Activated CD8-positive, alpha-beta memory T cell treated with anti-CD3 and anti-CD28 coated beads for 4 hours (primary cell): Measurements from ENCODE around the gene UBE2E1.
"Not testable (repeated sequence)": the region's sequence is repeated elsewhere in the genome, so short reads cannot be mapped to it uniquely, and the experiment has no call there.

Source experiments
- DNase-seq, 2 donors: peaks; one replicate each; pipeline ENCODE4 v3.0.0-alpha.2; 2020; ENCODE audit warnings: low read depth in 2 of 2

Gene UBE2E1

DNA sequence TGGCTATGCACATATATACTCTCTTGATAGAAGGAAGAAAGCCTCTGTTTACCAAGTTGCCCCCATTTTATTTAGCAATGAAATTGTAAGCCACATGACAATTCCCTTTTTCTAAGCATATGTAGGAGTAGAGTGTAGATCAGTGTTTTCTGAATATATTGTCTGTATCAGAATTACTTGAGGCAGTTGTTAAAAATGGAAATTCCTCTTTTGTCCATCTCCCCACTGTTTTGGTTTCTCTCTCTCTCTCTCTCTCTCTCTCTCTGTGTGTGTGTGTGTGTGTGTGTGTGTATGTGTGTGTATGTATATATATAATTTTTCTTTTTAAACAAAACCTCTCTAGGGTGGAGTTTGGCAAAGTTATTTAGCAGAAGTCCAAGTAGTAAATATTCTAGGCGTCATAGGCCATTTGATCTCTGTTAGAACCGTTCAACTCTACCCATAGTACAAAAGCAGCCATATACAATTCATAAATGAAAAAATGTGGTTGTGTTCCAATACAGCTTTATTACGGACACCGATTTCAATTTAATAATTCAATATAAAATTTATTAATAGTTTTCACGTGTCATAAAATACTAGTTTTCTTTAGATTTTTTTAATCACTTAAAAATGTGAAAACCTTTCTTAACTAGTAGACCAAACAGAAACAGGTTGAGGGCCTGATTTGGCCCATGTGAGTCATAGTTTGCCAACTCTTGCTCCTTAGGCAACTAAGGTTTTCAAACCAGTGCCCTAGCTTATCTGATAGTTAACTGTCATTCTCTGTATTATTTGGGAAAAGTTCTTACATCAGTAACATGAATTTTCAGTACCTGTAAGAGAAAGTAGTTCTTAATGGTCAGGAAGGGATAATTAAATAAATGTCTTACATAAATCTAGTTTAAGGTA is 39.8 kb downstream of the UBE2E1 start:
- DNase-seq: no peak

DNA sequence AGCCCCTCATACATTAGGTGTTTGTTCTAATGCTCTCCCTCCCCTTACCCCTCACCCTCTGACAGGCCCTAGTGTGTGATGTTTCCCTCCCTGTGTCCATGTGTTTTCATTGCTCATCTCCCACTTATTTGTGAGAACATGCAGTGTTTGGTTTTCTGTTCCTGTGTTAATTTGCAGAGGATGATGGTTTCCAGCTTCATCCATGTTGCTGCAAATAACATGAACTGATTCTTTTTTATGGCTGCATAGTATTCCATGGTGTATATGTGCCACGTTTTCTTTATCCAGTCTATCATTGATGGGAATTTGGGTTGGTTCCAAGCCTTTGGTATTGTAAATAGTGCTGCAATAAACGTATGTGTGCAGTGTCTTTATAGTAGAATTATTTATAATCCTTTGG is 43.7 kb downstream of the UBE2E1 start:
- DNase-seq: not testable (repeated sequence)

DNA sequence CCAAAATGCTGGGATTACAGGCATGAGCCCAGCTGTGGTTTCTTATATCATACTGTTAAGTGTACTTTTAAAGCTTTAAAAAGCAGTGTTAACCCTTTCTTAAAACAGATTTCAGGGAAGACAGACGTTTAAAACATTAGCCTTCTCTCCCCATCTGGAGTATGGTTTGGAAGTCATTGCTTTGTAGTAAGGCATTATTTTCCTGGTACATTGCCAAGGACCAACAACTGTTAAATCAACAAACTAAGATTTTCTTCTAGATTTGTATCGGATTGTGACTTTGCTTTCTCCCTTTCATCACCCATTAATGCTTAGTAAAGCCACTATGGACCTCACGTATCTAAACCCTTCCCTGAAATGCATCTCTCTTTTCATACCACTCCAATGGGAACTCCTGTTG is 50.5 kb downstream of the UBE2E1 start:
- no peak for DNase-seq

DNA sequence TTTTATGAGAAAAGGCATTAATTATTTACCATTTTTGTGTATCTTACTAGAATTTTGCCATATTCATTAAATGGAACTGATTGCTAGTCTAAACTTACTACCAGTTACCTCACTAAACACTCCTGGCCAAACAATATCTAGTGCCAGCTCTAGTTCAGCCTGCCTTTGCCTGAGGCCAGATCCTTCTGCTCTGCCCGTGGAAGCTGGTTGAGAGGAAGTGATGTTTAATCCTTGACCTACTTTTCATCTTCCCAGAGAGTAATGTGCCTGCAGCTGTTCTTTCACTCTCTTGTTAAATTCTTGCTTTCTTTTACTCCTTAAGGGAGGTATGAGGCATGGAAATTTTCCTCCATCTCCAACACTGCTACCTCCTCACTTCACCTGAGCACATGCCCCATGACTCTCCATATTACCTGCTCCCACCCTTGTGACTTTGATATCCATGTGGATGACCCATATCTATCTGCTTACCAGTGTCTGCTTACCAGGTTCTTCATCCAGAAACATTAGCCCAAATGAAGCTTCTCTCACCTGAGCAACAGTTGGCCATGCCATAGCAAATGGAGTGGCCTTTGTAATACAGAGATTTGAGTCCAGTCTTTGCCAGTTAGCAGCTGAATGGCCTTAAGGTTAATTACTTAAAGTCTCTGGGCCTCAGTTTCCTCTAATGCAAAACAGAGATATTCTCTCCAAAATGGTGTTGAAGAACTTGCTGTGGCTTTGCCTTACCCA is 53.4 kb downstream of the UBE2E1 start:
- no peak for DNase-seq

DNA sequence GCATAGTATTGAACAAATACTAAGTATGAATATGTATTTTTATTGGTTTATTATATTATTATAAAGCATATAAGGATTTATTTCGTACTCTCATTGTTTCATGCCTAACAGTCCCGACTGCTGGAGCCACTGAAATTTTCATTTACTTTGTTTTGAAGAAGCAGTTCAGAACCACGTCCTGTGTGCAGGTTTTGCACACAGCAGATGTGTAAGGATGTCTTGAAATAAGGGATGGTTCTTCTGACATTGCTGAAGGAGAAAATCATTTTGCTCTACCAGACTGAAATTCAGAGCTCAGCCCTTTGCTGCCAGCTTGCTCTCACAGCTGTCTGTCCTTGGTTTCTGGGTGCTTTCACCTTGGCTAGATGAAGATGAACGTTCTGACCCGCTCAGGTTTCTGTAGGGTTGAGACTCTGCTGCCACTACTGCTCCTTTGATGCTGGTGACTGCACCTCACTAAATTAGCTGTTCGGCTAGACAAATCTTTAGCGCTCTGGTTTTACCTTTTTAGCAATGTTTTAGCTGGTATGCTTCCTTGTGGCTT is 54.2 kb downstream of the UBE2E1 start:
- DNase-seq: no peak

DNA sequence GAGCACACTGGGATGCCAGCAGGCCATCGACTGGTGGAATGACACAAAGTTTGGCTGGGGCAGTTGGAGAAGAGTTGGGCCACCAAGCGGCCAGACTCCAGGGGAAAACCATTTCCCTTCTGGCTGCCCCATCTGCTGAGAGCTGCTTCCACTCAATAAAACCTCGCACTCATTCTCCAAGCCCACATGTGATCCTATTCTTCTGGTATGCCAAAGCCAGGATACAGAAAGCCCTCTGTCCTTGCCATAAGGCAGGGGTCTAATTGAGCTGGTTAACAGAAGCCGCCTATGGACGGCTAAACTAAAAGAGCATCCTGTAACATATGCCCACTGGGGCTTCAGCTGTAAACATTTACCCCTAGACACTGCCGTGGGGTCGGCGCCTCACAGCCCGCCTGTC is 55.9 kb downstream of the UBE2E1 start:
- DNase-seq: no peak

DNA sequence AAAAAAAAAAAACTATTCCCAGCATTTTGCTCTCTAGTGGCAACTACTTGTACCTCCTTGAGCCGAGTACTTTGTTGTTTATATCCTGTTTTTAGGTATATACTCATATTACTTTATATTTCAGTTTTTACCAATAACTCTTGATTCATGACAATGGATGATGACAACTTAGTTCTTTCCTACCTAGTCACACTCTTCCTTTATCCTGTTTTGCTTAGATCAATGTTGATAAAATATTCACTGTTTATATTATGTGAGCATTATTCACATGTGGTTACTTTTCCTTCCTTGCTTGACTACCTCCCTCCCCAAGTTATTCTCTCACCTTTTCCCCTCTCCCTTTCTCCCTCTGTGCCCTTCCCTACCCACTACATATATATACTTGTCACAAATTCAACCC is 57.3 kb downstream of the UBE2E1 start:
- no peak for DNase-seq

DNA sequence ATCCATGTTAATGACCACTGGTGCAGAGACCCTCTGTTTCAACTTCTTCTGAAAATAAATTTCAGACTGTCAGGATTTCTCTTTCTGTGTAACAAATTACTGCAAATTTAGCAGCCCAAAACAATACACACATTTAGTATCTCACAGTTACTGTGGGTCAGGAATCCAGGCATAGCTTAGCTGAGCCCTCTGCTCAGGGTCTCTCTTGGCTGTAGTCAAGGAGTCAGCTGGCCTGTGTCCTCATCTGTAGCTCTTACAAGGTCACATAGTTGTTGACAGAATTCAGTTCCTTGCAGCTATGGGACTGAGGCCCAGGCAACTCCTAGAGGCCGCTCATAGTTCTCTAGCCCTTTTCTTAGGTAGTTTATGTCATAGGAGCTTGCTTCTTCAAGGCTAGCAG is 59.2 kb downstream of the UBE2E1 start:
- no peak for DNase-seq

DNA sequence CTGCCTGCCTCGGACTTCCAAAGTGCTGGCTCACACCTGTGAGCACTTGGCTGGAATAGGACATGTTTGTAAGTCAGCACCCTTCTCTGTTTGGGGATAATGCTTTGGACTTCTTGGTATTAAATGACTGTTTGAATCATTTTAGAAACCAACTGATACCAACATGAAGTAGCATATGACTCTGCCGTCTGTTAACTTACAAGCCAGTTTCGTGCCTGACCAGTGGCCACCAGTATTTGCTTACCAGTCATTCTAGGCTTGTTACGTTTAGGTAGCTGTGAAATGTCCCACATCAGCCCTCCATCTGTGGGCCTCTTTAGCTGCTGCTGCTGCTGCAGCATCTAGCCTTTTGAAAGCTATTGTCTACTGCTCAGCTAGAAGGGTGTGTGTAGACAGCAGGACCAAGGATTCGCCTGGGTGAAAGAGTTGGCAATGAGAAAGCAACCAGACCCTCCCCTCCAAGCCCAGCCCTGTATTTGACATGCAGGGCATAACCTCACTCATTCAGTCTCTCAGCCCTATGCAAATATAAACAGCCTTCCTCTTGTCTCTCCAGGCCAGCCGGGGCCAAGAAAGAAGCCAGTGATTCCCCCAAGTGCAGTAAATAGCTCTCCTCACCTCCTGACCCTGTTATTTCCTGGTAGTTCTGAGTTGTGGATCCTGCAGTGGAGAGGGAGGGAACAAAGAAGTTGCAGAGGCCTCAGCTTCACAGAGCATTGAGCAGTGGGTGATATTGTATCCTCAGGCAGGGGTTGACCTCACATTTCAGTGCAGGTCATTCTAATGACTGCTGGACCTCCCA is 60.0 kb downstream of the UBE2E1 start:
- no peak for DNase-seq

DNA sequence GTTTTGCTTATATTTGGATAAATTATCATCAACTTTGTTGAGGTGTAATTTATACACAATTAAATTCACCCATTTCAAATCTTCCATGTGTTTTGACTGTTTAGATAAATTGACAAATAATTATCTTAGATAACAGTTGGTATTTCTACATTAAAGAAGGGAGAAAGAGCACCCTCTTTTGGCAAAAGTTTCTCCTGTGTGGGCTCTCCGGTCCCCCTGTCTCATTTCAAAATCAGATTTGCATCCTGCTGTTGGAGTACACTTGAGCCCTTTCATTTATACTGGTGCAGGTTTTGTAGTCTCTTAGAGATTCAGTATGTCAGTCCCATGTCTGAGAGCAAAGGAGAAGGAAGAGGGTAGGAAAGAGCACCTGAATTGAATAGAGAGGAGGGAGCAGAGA is 61.6 kb downstream of the UBE2E1 start:
- no peak for DNase-seq

DNA sequence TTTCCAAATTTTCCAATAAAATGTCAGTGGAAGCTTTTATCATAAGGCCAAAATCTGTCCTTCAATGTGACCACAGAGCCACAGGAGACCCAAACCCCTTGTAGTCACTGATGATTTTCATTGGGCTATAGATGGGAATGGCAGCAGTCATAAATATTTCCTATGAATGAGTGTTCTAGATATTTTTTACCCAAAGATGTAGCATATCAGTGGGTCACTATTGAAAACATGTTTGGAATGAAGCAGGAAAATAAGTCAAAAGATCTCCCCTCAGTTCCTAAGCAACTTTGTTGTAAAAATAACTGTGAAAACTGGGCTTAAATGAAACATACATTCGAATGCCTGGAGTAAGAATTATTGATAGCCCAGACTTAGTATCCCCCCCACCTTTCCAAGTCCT is 62.1 kb downstream of the UBE2E1 start:
- DNase-seq: no peak

DNA sequence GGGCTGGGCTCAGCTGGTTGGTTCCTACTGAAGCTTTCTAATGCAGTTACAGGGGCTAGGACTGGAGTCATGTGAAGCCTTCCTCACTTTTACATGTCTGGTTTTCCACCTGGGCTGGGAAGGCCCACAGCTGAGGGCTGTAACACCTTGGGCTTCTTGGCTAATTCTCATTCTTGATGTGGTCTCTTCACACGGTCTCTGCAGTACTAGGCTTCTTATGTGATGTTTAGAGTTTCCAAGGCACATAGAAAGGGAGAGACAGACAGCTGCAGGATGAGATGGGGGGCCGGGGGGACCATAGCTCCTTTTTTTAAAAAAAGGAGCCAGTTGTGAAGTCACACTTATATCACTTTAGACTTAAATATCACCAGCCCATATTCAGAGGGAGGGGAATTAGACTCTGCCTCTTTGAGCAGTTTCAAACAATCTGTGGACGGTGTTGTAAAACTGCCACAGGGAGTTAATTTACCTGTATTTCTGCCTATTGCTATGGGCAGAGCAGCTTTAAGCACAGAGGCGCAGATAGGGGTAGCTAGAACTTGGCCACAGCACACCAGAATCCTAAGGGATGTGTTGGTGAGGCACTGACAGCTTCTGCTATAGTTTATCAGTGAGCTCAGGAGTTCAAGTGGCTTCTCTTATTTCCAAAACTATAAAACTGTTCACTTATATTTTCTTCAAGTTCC is 64.4 kb downstream of the UBE2E1 start:
- DNase-seq: no peak

DNA sequence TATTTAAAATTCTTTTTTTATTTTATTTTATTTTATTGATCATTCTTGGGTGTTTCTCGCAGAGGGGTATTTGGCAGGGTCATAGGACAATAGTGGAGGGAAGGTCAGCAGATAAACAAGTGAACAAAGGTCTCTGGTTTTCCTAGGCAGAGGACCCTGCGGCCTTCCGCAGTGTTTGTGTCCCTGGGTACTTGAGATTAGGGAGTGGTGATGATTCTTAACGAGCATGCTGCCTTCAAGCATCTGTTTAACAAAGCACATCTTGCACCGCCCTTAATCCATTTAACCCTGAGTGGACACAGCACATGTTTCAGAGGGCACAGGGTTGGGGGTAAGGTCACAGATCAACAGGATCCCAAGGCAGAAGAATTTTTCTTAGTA is 64.9 kb downstream of the UBE2E1 start:
- DNase-seq: not testable (repeated sequence)

DNA sequence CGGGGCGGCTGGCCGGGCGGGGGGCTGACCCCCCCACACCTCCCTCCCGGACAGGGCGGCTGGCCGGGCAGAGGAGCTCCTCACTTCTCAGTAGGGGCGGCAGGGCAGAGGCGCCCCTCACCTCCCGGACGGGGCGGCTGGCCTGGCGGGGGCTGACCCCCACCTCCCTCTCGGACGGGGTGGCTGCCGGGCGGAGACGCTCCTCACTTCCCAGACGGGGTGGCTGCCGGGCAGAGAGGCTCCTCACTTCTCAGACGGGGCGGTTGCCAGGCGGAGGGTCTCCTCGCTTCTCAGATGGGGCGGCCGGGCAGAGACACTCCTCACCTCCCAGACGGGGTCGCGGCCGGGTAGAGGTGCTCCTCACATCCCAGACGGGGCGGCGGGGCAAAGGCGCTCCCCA is 65.6 kb downstream of the UBE2E1 start:
- DNase-seq: not testable (repeated sequence)

DNA sequence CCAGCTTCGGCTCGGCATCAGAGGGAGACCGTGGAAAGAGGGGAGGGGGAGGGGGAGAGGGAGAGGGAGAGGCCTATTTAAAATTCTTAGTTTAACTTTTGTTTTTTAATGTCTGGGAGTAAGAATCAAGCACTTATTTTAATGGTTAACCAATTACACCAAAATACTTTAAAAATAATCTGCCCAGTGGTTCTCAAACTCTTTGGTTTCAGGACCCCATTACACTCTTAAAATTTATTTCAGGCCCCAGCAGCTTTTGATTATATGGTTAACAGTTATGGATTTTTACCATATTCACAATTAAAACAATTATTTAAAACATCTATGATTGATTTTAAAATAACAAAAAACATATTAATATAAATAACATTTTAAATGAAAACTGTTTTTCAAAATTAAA is 66.6 kb downstream of the UBE2E1 start:
- no peak for DNase-seq

DNA sequence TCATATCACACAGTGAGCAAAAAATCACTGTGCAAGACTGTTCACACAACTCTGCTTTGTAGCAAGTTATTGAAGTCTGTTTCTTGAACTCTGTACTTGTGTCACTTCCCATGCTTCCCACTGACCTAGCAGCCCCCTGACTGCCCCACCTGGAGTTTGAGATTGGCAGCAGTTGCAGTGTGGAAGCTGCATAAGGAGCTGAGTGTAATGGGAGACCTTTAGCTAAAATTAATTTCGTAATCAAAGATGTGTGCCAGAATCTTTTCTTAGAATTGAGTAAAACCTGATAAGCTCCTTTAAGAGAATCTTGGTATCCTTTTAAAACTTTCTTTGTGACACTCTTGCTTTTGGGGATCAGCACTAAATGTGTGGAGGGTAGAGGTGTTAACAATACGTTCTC is 68.2 kb downstream of the UBE2E1 start:
- no peak for DNase-seq

DNA sequence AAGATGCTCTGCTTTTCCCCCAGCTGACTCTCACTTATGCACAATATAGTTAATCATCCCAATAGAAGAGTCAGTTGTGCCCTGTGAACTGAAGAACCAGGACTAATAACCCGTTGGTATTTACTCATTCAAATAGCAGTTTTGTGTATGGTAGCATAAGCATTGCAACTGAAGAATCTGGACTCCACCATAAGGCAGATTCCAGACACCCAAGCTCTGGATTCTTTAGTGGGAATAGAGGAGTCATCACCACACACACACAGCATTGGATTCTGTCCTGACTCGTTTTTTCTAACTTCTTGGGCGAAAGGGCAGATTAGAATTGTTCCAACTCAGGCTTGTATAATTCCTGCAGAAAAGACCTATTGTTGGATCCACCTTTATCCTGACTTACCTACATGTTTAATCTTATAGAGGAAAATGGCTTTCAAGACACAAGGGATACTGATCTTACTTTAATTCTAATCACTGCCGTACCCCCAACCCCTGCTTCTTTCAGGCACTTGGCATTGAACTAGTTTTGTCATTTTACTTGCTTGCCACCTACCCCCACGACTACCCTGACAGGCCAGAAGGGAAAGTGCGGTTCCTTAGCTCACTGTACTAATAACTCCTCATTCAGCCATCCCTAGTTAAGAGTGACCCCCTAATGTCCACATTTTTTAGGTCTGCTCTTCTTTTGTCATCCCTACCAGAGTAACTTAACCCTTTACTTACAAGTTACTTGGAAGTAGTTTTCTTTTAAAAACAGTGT is 68.8 kb downstream of the UBE2E1 start:
- DNase-seq: no peak

DNA sequence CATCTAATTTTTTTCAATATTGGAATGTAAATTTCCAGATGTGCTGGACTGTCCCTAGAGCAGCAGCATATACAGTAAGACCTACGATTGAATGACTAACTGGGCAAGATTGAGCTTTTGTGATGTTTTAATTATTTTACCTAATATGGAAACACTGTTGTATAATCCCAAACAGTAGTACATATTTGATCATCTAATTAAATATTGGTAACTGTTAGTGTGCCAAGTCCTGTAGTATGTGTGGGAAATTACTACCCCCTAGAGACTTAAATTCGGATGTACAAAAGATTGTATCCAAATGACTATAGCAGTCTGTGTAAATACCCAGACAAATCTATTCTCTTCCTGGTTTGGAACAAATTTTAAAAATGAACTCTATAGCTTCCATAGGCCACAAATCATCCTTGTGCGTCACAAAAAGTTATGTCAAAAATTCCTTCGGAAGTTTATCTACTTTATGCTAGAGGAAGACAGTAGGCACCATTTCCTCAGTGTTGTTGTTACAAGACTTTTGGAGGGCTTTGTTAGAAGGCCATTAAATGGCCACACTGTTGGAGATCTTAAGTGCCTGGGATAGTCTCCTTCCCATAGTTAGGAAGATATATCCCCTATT is 69.5 kb downstream of the UBE2E1 start:
- no peak for DNase-seq

DNA sequence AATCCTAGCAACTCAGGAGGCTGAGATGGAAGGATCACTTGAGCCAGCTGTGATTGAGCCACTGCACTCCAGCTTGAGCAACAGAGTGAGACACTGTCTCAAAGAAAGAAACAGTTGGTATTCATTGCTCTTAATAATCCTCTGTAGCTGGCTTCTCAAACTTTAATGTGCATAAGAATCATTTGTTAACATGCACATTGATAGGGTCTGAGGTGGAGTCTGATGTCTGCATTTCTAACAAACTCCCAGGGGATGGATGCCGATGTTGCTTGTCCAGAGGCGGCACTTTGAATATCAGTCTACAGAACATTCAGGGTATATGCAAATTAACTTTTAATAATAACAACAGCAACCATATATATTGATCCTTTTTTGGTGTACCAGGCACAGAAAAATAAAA is 71.2 kb downstream of the UBE2E1 start:
- no peak for DNase-seq

DNA sequence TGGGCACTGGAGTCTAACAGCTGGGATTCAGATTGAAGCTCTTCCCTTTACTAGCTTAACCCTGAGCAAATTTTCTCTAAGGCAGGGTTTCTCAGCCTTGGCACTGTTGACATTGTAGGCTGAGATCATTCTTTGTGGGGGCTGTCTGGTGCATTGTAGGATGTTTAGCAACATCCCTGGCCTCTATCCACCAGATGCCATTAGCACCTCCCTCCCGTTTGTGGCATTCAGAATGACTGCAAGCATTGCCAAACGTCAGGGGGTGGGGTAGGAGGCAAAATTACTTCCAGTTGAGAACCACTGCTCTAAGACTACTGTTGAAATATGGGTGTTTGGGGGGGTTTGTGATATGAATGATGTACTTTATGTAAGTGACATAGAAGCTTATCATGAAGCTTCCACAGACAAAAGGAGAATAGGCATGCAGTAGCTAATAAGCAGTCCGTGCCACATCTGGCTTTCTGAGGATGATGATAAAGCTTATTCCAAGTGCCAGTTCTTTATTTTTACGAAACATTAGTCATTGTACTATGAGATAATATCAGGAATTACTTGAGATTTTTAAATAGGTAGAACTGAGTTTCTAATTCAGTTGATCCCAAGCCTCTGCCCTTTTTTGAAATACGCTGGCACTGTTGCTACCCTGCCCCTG is 71.7 kb downstream of the UBE2E1 start:
- no peak for DNase-seq
